ENCODE measurements around the gene C3orf33. TPM values are rescaled to one million over a fixed set of nuclear protein-coding genes. Genes with fewer than 3 reads are reported as not detected.
"Not testable (repeated sequence)": the region's sequence is repeated elsewhere in the genome, so short reads cannot be mapped to it uniquely, and the experiment has no call there.

Gene C3orf33, protein sequence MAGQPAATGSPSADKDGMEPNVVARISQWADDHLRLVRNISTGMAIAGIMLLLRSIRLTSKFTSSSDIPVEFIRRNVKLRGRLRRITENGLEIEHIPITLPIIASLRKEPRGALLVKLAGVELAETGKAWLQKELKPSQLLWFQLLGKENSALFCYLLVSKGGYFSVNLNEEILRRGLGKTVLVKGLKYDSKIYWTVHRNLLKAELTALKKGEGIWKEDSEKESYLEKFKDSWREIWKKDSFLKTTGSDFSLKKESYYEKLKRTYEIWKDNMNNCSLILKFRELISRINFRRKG
- total RNA-seq (2014; rRNA removed; shearing (Covaris generic)) = 1.7 and 2.8 TPM in 2 replicates

DNA sequence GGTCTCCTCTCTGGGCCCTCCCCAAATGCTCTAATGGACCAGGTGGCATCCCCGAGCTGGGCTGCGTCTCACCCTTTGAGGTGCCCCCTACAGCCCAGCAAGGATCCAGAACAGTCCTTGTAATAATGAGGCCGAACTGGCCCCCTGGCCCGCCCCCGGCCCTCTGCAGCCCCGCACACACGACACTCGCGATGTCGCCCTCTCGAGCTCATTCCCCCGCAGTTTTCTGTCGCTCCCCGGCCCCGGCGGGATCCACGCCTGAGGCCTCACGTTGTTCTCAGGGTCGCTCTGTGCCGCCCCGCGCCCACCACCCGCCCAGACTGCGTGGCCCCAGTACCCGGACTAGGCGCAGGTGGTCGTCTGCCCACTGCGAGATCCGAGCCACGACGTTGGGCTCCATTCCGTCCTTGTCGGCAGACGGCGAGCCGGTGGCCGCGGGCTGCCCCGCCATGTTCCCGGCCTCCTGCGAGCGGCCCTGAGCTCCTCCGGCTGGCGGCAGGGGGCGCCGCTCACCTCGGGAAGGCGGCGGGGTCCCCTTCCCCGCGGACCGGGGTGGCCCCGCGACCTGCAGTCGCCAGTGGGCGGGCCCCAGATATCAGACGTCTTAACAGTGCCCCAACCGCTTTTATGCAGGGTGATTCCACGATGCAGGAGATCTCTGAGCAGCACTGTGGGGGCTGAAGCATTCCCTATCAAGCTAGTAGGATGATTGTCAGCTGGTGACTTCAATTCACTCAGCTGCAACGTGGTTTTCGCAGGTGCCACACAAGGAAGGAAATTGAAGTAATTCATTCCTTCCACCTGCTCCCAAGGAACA is at the start of gene C3orf33:
Gene C3orf33, minus strand, starts transcription at position 477 of the 817 bp plus-strand sequence. Its CDS starts 26 bp downstream, at position 451.
- Histone ChIP-seq H3K4me3 (peak within 1 kb of the TSS; percentile 84), H3K27ac (peak within 1 kb of the TSS; percentile 62), H3K4me1 (no peaks in the 10 kb centered on the region), H3K36me3 (no peaks in the 10 kb centered on the region), H3K27me3 (no peaks in the 10 kb centered on the region), H3K9me3 (replicated peaks) (no peaks in the 10 kb centered on the region)
- peak; percentile 57 to 72 for DNase-seq

DNA sequence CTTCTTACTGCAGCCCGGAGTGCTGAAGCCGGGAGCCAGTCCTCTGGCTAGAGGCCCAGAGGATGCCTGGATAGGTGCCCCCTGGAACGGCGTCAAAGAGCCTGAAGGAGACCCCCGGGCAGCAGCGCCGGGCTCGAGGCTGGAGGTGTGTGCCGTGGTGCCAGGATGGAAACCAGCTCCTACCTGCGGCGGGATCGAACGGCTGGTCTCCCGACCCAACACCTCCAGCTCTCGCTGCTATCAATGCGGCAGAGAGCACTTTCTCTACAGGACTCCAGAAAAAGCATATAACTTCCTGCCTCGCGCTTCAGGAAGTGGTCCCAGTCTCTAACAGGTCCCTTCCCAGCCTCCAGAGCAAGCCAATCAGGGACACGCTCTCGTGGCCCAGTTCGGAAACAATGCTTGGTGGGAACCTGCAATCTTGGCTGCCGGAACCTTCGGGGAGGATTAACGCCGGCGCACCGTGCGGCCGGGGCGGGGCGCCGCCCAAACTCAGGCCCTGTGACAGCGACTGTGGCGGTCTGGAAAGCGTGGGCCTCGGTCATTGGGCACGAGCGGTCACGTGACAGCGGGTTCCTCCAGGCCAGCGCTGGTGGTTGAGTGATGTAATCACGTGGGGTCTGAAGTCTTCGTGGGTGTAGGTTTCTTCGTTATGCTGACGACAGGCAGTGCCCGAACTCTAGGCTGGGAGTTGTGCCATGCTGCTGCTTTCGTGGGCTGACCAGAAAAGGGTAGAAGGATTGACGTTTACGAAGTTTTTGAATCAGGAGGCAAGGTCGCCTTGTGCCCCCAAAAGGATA is 48.3 kb upstream of the C3orf33 start, which contains the start of gene SLC33A1:
Gene SLC33A1, minus strand, starts transcription at position 287 of the 800 bp plus-strand sequence. CDS start 430 bp downstream, outside the sequence.
- H3K27me3 ChIP-seq = no peaks in the 10 kb centered on the region

DNA sequence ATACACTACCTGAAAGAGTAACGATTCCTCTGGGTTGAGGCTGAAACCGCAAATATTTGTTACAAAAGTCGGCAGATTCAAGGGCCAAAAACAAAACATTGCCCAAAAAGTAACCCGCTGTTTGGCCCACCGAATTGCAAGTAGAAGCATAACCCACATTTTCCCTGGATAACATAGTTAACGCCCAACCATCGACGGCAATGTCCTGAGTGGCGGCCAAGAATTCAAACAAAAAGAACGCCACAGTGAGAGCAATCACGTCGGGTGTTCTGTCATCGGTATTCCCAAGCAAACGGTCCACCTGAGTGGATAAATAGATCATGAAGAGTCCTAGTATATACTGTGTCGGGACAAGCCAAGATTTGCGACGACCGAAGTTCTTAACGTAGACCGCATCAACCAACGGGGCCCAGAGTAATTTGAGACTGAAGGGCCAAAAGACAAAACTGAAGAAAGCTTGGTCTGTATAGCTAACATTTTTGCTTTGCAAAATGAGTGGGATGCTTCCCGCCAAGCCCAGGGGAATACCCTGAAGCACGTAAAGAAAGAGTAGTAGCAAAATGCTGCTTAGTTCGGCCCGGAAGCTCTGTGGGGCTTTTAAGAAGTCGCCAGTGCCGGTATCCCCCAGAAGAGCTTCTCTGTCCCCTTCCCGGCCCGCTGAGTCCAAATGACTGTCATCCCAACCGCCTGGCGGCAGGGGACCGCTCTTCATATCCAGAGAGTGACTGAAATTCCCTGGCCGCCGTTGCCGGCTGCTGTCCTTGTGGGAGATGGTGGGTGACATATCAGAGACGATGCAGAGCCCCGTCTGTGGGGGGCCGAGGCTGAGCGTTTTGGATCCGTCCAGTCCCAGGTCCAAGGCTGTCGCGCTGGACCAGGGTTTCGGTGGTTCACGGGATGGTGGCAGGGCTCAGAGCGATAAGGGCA is 47.4 kb upstream of the C3orf33 start:
- peak; percentile 3 to 12 for DNase-seq
- Histone ChIP-seq H3K4me3 (peak overlapping the region; percentile 80), H3K27me3 (no peaks in the 10 kb centered on the region), H3K9me3 (replicated peaks) (no peaks in the 10 kb centered on the region), H3K4me1 (peaks cover 3% of the 10 kb centered on the region; the same call in 1 of the 2 replicates), H3K27ac (peak overlapping the region; percentile 18; the same call in 1 of the 2 replicates), H3K36me3 (no peaks in the 10 kb centered on the region)

More for the DNA sequence above, 48.3 kb upstream of the C3orf33 start, which contains the start of gene SLC33A1:
- DNase-seq = peak; percentile 97 to 98
- Histone ChIP-seq H3K4me1 (peaks cover 3% of the 10 kb centered on the region; the same call in 1 of the 2 replicates), H3K36me3 (no peaks in the 10 kb centered on the region), H3K9me3 (replicated peaks) (no peaks in the 10 kb centered on the region), H3K27ac (peak within 1 kb of the TSS; percentile 67), H3K4me3 (peak within 1 kb of the TSS; percentile 80)

DNA sequence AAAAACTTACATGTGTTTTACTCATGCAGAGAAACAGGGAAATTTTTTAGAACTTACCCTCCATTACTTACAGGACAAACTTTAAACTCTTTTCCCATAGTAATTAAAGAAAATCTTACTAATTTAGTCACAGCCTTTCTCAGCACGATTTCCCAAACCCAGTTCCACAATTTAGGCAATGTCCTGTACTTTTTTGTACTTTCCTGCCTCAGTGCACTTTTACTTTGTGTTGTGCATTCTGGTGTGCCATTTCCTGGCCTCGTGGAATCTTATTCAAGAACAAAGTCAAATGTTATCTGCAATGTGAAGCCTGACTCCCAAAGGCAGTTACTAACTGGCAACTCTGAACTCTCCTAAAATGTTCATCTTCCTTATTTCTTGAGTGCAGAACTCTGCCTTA is 46.3 kb upstream of the C3orf33 start:
- no peaks in the 10 kb centered on the region for H3K36me3 ChIP-seq
- H3K9me3 ChIP-seq (replicated peaks) = no peaks in the 10 kb centered on the region
- DNase-seq = no peak
- peak overlapping the region; percentile 80 for H3K4me3 ChIP-seq
- peaks cover 3% of the 10 kb centered on the region; the same call in 1 of the 2 replicates for H3K4me1 ChIP-seq
- no peaks in the 10 kb centered on the region for H3K27me3 ChIP-seq
- H3K27ac ChIP-seq = no peak overlapping the region

DNA sequence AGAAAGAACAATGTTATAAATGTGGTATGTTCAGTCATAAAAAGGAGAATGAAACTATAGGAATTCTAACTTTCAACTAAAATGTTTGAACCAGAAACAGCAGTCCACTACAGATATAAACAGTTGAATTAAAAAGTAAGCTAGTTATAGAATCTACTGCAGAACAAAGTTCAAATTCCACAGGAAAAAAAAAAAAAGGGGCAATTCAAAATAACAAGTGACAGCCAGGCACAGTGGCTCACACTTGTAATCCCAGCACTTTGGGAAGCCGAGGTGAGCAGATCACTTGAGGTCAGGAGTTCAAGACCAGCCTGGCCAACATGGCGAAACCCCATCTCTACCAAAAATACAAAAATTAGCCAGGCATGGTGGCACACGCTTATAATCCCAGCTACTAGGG is 43.3 kb upstream of the C3orf33 start:
- not testable (repeated sequence) for H3K27me3 ChIP-seq; H3K36me3 ChIP-seq; H3K4me3 ChIP-seq; H3K27ac ChIP-seq; H3K4me1 ChIP-seq; H3K9me3 ChIP-seq (replicated peaks); DNase-seq

DNA sequence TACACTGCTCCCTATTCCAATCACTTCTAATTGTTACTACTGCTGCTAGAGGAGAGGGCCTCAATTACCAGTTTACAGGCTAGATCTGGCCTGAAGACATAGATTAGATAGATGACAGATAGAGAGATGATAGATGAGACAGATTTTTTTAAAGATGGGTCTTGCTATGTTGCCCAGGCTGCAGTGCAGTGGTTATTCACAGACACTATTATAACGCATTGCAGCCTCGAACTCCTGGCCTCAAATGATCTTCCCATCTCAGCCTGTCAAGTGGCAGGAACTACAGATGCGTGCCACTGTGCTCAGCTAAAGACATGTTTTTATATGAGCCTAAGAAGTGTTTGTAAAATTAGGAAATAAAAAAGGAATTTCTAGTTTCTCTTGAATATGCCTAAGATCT is 41.9 kb upstream of the C3orf33 start:
- no peak for DNase-seq
- Histone ChIP-seq H3K27ac (no peak overlapping the region), H3K36me3 (0 out of 2 replicates have a peak, but pooled peaks cover 2% of the 10 kb centered on the region), H3K4me3 (no peak overlapping the region), H3K4me1 (peaks cover 3% of the 10 kb centered on the region; the same call in 1 of the 2 replicates), H3K27me3 (no peaks in the 10 kb centered on the region), H3K9me3 (replicated peaks) (no peaks in the 10 kb centered on the region)

DNA sequence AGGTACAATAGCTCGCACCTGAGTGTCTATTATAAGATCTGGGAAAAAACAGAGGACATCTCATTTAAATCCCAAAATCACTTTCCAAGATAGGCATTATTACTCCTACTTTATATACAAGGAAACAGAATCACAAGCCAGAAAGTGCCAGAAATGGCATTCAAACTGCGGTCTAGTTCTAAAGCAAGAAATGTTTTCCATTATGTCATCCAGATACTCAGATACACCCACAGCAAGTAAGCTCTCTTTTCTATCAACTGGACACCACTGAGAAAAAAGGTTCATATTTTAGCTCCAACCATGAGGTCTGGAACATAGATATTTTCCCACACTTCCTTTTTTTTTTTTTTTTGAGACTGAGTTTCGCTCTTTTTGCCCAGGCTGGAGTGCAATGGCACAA is 40.0 kb upstream of the C3orf33 start:
- Histone ChIP-seq H3K27me3 (no peaks in the 10 kb centered on the region), H3K4me3 (no peak overlapping the region), H3K4me1 (no peaks in the 10 kb centered on the region), H3K27ac (no peak overlapping the region), H3K9me3 (replicated peaks) (no peaks in the 10 kb centered on the region), H3K36me3 (0 out of 2 replicates have a peak, but pooled peaks cover 2% of the 10 kb centered on the region)
- no peak for DNase-seq

DNA sequence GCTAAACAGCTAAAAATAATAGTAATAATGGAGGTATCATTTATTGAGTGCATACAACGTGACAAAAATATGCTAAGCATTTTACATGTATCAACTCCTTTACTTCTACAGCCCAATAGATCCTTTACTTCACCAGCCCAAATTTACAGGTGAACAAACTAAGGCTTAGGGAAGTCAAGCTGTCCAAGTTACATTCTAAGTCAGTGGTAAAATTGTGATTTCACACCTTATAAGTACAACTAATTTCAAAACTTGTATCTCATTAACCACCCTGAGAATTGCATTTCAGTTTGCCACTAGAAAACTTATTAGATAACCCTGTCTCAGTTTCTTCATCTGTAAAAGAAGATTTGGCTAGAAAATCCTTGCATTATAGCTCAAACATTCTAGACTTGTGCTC is 37.5 kb upstream of the C3orf33 start:
- DNase-seq = no peak
- Histone ChIP-seq H3K4me1 (no peaks in the 10 kb centered on the region), H3K27ac (no peak overlapping the region), H3K9me3 (replicated peaks) (no peaks in the 10 kb centered on the region), H3K4me3 (no peak overlapping the region), H3K36me3 (0 out of 2 replicates have a peak, but pooled peaks cover 2% of the 10 kb centered on the region), H3K27me3 (no peaks in the 10 kb centered on the region)

DNA sequence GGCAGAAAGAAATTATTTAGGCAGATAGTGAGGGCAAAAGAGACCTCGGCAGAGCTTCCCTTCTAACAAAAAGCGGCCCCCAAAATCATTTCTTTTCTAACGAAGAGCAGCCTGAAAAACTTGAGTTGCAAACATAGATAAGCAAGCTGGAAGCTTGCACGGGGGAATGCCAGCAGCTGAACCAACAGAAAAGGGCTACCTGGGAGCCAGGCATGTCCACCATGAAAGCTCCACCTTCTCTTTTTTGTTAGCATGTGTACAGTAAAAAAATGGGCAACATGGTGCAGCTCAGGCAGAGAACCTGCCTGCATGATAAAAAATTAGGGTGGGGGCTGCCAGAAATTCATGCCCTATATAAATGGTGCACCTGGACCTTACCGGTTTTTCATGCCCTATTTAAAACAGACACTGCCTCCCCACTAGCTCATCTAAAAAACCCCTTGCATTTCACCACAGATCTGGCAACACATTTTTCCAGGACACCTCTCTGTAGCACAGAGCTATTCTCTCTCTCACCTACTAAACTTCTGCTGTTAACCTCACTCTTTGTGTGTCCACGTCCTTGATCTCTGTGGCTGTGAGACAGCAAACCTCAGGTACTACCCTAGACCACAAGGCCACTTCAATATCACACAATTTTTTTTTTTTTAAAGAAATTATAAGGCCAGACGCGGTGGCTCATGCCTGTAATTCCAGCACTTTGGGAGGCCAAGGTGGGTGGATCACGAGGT is 29.4 kb upstream of the C3orf33 start:
- DNase-seq = no peak
- peaks cover 4% of the 10 kb centered on the region; the same call in 1 of the 2 replicates for H3K36me3 ChIP-seq
- no peaks in the 10 kb centered on the region for H3K9me3 ChIP-seq (replicated peaks)
- no peaks in the 10 kb centered on the region for H3K4me1 ChIP-seq
- no peak overlapping the region for H3K4me3 ChIP-seq
- H3K27me3 ChIP-seq = no peaks in the 10 kb centered on the region
- H3K27ac ChIP-seq = no peak overlapping the region

DNA sequence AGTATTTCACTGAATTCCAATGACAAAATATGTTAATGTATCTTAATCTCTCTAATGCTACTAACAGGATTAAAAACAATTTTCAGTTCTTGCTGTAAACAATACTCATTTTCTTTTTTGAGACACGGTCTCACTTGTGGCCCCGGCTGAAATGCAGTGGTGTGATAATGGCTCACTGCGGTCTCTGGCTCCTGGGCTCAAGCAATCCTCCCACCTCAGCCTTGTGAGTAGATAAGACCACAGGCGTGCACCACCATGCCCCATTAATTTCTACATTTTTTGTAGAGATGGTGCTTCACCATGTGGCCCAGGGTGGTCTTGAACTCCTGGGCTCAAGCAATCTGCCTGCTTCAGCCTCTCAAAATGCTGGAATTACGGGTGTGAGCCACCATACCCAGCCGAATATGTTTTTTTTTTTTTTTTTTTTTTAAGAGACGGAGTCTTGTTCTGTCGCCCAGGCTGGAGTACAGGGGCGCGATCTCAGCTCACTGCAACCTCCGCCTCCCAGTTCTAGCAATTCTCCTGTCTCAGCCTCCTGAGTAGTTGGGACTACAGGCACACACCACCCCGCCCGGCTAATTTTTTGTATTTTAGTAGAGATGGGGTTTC is 22.5 kb upstream of the C3orf33 start:
- not testable (repeated sequence) for H3K36me3 ChIP-seq; H3K4me3 ChIP-seq; H3K4me1 ChIP-seq; H3K27ac ChIP-seq; H3K9me3 ChIP-seq (replicated peaks); DNase-seq; H3K27me3 ChIP-seq

DNA sequence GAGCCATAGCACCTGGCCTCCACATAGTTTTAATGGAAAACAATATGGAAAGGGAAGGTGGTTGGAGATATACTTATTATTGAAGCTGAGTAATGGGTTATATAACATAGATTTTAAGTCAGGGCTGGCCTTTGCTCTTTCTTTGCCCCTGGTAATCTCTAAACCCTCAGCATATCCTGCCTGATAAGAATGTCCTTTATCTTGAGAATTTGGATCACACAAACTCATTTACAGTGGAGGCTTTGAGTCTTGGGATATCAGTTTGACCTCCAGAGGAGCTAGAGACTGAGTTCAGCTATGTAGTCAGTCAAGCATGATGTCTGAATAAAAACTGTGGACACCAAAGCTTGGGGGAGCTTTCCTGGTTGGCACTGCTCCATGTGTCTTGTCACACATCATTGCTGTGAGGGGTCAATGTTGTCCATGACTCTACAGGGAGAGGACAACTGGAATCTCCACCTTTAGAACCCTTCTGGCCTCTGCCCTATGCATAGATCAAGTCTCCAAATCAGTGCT is 9.0 kb upstream of the C3orf33 start:
- Histone ChIP-seq H3K27ac (no peak overlapping the region), H3K4me1 (no peaks in the 10 kb centered on the region), H3K36me3 (no peaks in the 10 kb centered on the region), H3K9me3 (replicated peaks) (no peaks in the 10 kb centered on the region), H3K4me3 (no peak overlapping the region), H3K27me3 (no peaks in the 10 kb centered on the region)
- DNase-seq = no peak

DNA sequence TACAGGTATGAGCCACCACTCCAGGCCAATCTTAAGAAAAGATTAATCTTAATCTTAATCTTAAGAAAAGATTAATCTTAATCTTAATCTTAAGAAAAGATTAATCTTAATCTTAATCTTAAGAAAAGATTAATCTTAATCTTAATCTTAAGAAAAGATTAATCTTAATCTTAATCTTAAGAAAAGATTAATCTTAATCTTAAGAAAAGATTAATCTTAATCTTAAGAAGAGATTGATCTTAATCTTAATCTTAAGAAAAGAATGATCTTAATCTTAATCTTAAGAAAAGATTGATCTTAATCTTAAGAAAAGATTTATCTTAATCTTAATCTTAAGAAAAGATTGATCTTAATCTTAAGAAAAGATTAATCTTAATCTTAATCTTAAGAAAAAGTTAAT is 7.1 kb upstream of the C3orf33 start:
- H3K36me3 ChIP-seq; H3K4me1 ChIP-seq; H3K27me3 ChIP-seq; H3K27ac ChIP-seq; H3K4me3 ChIP-seq; DNase-seq; H3K9me3 ChIP-seq (replicated peaks): not testable (repeated sequence)

DNA sequence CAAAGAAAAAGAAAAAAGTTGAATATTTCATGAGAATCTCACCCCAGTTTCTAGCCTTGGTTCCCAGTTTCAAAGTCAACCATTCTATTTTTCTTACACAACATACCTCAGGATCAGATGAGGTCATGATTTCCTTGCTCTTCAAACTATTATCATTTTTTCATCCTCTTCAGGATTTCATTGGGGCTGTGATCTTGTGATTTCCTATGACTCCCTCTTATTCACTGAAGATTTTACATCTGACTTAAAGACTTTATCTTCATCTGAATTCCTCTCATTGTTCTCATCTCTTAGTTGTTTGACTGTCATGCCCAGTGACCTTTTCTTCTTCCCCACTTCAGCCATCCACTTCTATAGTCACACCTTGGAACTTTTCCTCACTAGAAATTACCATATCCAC is 3.1 kb upstream of the C3orf33 start:
- no peaks in the 10 kb centered on the region for H3K27me3 ChIP-seq
- H3K4me3 ChIP-seq = no peak overlapping the region
- no peaks in the 10 kb centered on the region for H3K9me3 ChIP-seq (replicated peaks)
- no peaks in the 10 kb centered on the region for H3K36me3 ChIP-seq
- DNase-seq = no peak
- no peak overlapping the region for H3K27ac ChIP-seq
- H3K4me1 ChIP-seq = no peaks in the 10 kb centered on the region
